Measurements from ENCODE around the gene MALAT1. TPM values are rescaled to one million over a fixed set of nuclear protein-coding genes. Genes with fewer than 3 reads are reported as not detected.

Gene MALAT1
- total and polyA plus RNA-seq, 2 of the 13 experiments (the other 11 are each of a cell fraction or from before 2014, with no cell fraction given) = 143 to 1,237 TPM

DNA sequence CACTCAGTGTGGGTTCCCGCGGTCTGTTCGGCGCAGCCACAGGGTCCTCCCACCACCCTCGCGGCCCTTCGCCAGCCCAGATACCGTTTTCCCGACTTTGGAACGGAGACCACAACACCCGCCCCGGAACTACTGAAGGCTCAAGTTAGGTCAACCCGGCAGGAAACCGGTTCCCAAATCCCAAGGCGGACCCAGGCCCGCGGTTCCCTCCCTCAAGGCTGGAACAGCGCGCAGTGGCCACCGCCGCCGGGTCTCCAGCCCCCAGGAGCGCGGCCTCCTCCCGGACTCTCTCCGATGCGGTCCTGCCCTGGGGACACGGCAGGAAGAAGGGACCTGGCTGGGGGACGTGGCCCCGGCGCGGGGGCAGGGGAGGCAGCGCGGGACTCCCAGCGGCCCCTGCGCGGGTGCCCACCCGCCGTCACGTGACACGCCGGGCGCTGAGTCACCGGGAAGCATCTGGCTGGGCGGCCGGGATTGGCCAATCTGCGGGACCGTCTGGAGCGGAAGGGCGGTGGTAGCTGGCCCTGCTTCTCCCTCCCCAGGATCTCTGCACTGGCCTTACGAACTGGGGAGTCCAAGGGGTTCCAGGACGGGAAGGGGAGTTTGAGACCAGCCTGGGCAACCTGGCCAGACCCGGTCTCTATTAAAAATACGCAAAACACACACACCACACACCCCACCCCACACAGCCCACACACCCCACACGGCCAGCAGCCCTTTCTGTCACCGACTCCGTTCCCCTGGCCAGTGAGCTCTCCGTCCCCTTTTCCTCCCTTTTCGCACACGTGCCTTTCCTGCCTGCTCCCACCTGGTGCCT lies 21.5 kb upstream of the MALAT1 start (continued):
- TF ChIP-seq, protein P1, sequence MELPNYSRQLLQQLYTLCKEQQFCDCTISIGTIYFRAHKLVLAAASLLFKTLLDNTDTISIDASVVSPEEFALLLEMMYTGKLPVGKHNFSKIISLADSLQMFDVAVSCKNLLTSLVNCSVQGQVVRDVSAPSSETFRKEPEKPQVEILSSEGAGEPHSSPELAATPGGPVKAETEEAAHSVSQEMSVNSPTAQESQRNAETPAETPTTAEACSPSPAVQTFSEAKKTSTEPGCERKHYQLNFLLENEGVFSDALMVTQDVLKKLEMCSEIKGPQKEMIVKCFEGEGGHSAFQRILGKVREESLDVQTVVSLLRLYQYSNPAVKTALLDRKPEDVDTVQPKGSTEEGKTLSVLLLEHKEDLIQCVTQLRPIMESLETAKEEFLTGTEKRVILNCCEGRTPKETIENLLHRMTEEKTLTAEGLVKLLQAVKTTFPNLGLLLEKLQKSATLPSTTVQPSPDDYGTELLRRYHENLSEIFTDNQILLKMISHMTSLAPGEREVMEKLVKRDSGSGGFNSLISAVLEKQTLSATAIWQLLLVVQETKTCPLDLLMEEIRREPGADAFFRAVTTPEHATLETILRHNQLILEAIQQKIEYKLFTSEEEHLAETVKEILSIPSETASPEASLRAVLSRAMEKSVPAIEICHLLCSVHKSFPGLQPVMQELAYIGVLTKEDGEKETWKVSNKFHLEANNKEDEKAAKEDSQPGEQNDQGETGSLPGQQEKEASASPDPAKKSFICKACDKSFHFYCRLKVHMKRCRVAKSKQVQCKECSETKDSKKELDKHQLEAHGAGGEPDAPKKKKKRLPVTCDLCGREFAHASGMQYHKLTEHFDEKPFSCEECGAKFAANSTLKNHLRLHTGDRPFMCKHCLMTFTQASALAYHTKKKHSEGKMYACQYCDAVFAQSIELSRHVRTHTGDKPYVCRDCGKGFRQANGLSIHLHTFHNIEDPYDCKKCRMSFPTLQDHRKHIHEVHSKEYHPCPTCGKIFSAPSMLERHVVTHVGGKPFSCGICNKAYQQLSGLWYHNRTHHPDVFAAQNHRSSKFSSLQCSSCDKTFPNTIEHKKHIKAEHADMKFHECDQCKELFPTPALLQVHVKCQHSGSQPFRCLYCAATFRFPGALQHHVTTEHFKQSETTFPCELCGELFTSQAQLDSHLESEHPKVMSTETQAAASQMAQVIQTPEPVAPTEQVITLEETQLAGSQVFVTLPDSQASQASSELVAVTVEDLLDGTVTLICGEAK (IDR thresholded peaks at IDR 0.05) = no peak
- TF ChIP-seq, protein P1 (CRISPR knock-in tag; IDR thresholded peaks at IDR 0.05) = peak; percentile 19; the same call in 1 of the 2 replicates
- TF ChIP-seq ZNF460 (CRISPR knock-in tag; IDR thresholded peaks at IDR 0.05; ENCODE audit: borderline replicate concordance) (0 out of 2 replicates have a peak, but pooled peaks have one; percentile 37), POLR2AphosphoS5 (IDR thresholded peaks at IDR 0.05; ENCODE audit: low read depth, low read length) (peak; percentile 95), SRSF1 (optimal IDR thresholded peaks at IDR 0.05; ENCODE audit: low read depth, low read length) (peak; percentile 59), TCF7 (IDR thresholded peaks at IDR 0.05; ENCODE audit: low read depth) (no peak), ZNF224 (CRISPR knock-in tag; IDR thresholded peaks at IDR 0.05) (peak; percentile 60; the same call in 1 of the 2 replicates), PPARG (CRISPR knock-in tag; conservative IDR thresholded peaks at IDR 0.05) (no peak), PAX8 (CRISPR knock-in tag; IDR thresholded peaks at IDR 0.05; ENCODE audit: borderline replicate concordance) (no peak), HNRNPK (IDR thresholded peaks at IDR 0.05; ENCODE audit: low read depth, low read length, poor library complexity, severe bottlenecking) (peak; percentile 68), KDM1A (CRISPR knock-in tag; IDR thresholded peaks at IDR 0.05) (no peak), ZMYM4 (CRISPR knock-in tag; IDR thresholded peaks at IDR 0.05) (peak; percentile 69; the same call in 1 of the 2 replicates), GLI4 (CRISPR knock-in tag; IDR thresholded peaks at IDR 0.05; ENCODE audit: borderline replicate concordance) (peak; percentile 71; the same call in 1 of the 2 replicates), ZNF761 (CRISPR knock-in tag; conservative IDR thresholded peaks at IDR 0.05) (no peak), ZKSCAN8 (CRISPR knock-in tag; IDR thresholded peaks at IDR 0.05; ENCODE audit: borderline replicate concordance) (0 out of 2 replicates have a peak, but pooled peaks have one; percentile 45)
- TF ChIP-seq, protein P2, sequence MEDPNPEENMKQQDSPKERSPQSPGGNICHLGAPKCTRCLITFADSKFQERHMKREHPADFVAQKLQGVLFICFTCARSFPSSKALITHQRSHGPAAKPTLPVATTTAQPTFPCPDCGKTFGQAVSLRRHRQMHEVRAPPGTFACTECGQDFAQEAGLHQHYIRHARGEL (CRISPR knock-in tag; IDR thresholded peaks at IDR 0.05) = no peak
- TF ChIP-seq, protein P3, sequence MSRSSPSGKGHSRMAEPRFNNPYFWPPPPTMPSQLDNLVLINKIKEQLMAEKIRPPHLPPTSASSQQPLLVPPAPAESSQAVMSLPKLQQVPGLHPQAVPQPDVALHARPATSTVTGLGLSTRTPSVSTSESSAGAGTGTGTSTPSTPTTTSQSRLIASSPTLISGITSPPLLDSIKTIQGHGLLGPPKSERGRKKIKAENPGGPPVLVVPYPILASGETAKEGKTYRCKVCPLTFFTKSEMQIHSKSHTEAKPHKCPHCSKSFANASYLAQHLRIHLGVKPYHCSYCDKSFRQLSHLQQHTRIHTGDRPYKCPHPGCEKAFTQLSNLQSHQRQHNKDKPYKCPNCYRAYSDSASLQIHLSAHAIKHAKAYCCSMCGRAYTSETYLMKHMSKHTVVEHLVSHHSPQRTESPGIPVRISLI (CRISPR knock-in tag; IDR thresholded peaks at IDR 0.05; ENCODE audit: borderline replicate concordance) = peak; percentile 34; the same call in 1 of the 2 replicates

All from HepG2 (cell line).